ENCODE measurements around the gene ERBB4. TPM values are rescaled to one million over a fixed set of nuclear protein-coding genes. Genes with fewer than 3 reads are reported as not detected.

ERBB4 gene
- total RNA-seq, 1 experiment from 2014 or later, result 40.6 TPM

DNA sequence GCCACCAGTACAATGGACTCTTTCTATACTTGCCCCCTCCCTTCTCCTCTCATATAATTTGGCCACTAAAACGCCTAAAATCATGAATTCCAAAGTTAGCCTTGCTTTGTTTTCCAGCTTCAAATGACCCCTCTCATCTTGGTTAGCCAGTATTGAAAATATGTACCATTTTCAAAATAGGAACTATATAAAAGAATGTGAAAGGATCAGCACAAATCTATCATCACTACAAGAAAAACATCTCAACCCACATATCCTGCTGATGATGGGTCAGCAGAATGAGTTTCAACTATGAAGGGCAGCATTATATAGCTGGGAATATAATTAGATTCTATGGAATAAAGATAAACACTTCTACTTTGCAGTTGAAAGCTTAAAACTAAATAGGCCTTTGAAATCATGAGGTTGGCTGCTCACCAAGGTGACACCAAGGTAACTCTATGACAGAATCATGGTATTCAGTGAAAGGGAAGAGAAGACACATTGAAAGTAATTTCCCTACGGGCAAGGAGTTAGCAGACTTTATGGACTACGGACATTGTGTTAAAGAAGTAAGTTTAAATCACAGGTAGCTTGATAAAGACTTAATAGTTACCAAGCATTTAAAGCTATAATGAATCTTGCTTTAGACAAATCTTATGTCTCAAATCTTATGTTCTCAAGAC lies 1109.2 kb downstream of the ERBB4 start:
- H3K27me3 ChIP-seq (replicated peaks; ENCODE audit: insufficient read depth, low read depth, low read length, poor library complexity), result no peaks in the 10 kb centered on the region
- no peaks in the 10 kb centered on the region for H3K4me1 ChIP-seq (ENCODE audit: insufficient read depth, low read length, poor library complexity, severe bottlenecking)
- no peak overlapping the region for H3K27ac ChIP-seq (ENCODE audit: low read depth, low read length, poor library complexity, severe bottlenecking)
- ChIA-PET CTCF (no interaction called here), POLR2A (ENCODE audit: low non-redundant PET) (no interaction called here)
- DNase-seq (ENCODE audit: low spot score), result no peak
- BruUV-seq (replicated peaks), result no TSS peak
- no peaks in the 10 kb centered on the region for H3K9me3 ChIP-seq (ENCODE audit: low read depth, low read length, poor library complexity, severe bottlenecking)
- intact Hi-C loops (cut with micrococcal nuclease; ENCODE audit: unreplicated experiment), result no loop called here
- H3K4me3 ChIP-seq (ENCODE audit: low read depth, low read length, poor library complexity, severe bottlenecking), result no peak overlapping the region
- no peak for TF ChIP-seq CTCF (conservative IDR thresholded peaks at IDR 0.05; ENCODE audit: low read depth, low read length)
- TF ChIP-seq EZH2 (IDR thresholded peaks at IDR 0.05; ENCODE audit: borderline replicate concordance, low read depth, low read length, poor library complexity, severe bottlenecking), result no peak
- no peaks in the 10 kb centered on the region for H3K36me3 ChIP-seq (ENCODE audit: insufficient read depth, low read length, poor library complexity, severe bottlenecking)

GRCh38 chr2:211426240-211426639 lies 1112.4 kb downstream of the ERBB4 start:
- Histone ChIP-seq H3K27ac (ENCODE audit: low read depth, low read length, poor library complexity, severe bottlenecking) (no peak overlapping the region), H3K36me3 (ENCODE audit: insufficient read depth, low read length, poor library complexity, severe bottlenecking) (no peaks in the 10 kb centered on the region), H3K27me3 (replicated peaks; ENCODE audit: insufficient read depth, low read depth, low read length, poor library complexity) (no peaks in the 10 kb centered on the region), H3K4me3 (ENCODE audit: low read depth, low read length, poor library complexity, severe bottlenecking) (no peak overlapping the region), H3K4me1 (ENCODE audit: insufficient read depth, low read length, poor library complexity, severe bottlenecking) (no peaks in the 10 kb centered on the region), H3K9me3 (ENCODE audit: low read depth, low read length, poor library complexity, severe bottlenecking) (no peaks in the 10 kb centered on the region)
- ChIA-PET POLR2A (ENCODE audit: low non-redundant PET) (no interaction called here), CTCF (no interaction called here)
- no TSS peak for BruUV-seq (replicated peaks)
- intact Hi-C loops (cut with micrococcal nuclease; ENCODE audit: unreplicated experiment), result no loop called here
- no peak for DNase-seq (ENCODE audit: low spot score)
- no peak for TF ChIP-seq EZH2 (IDR thresholded peaks at IDR 0.05; ENCODE audit: borderline replicate concordance, low read depth, low read length, poor library complexity, severe bottlenecking)

- no peaks in the 10 kb centered on the region for H3K4me1 ChIP-seq (ENCODE audit: insufficient read depth, low read length, poor library complexity, severe bottlenecking)
- no peak overlapping the region for H3K27ac ChIP-seq (ENCODE audit: low read depth, low read length, poor library complexity, severe bottlenecking)
- no peaks in the 10 kb centered on the region for H3K9me3 ChIP-seq (ENCODE audit: low read depth, low read length, poor library complexity, severe bottlenecking)
- CTCF ChIA-PET, result no interaction called here
- no peaks in the 10 kb centered on the region for H3K36me3 ChIP-seq (ENCODE audit: insufficient read depth, low read length, poor library complexity, severe bottlenecking)
- intact Hi-C loops (cut with micrococcal nuclease; ENCODE audit: unreplicated experiment), result no loop called here
- no peak for DNase-seq (ENCODE audit: low spot score)
- H3K27me3 ChIP-seq (replicated peaks; ENCODE audit: insufficient read depth, low read depth, low read length, poor library complexity), result no peaks in the 10 kb centered on the region
- H3K4me3 ChIP-seq (ENCODE audit: low read depth, low read length, poor library complexity, severe bottlenecking), result no peak overlapping the region
- POLR2A ChIA-PET (ENCODE audit: low non-redundant PET), result no interaction called here
- TF ChIP-seq EZH2 (IDR thresholded peaks at IDR 0.05; ENCODE audit: borderline replicate concordance, low read depth, low read length, poor library complexity, severe bottlenecking) (no peak), CTCF (conservative IDR thresholded peaks at IDR 0.05; ENCODE audit: low read depth, low read length) (no peak)
- no TSS peak for BruUV-seq (replicated peaks)
These were observed 1115.6 kb downstream of the ERBB4 start for GRCh38 chr2:211423018-211423417.

GRCh38 chr2:211417544-211417943 lies 1121.1 kb downstream of the ERBB4 start:
- peaks cover 9% of the 10 kb centered on the region for H3K9me3 ChIP-seq (ENCODE audit: low read depth, low read length, poor library complexity, severe bottlenecking)
- DNase-seq (ENCODE audit: low spot score), result no peak
- intact Hi-C loops (cut with micrococcal nuclease; ENCODE audit: unreplicated experiment), result no loop called here
- H3K27ac ChIP-seq (ENCODE audit: low read depth, low read length, poor library complexity, severe bottlenecking), result no peak overlapping the region
- H3K4me1 ChIP-seq (ENCODE audit: insufficient read depth, low read length, poor library complexity, severe bottlenecking), result no peaks in the 10 kb centered on the region
- ChIA-PET POLR2A (ENCODE audit: low non-redundant PET) (no interaction called here), CTCF (no interaction called here)
- no peaks in the 10 kb centered on the region for H3K36me3 ChIP-seq (ENCODE audit: insufficient read depth, low read length, poor library complexity, severe bottlenecking)
- TF ChIP-seq CTCF (conservative IDR thresholded peaks at IDR 0.05; ENCODE audit: low read depth, low read length), result no peak
- no peak for TF ChIP-seq EZH2 (IDR thresholded peaks at IDR 0.05; ENCODE audit: borderline replicate concordance, low read depth, low read length, poor library complexity, severe bottlenecking)
- no TSS peak for BruUV-seq (replicated peaks)
- no peak overlapping the region for H3K4me3 ChIP-seq (ENCODE audit: low read depth, low read length, poor library complexity, severe bottlenecking)
- no peaks in the 10 kb centered on the region for H3K27me3 ChIP-seq (replicated peaks; ENCODE audit: insufficient read depth, low read depth, low read length, poor library complexity)
